Caco-2 (cell line): ENCODE data around the gene SNRPD1. TPM values are rescaled to one million over a fixed set of nuclear protein-coding genes. Genes with fewer than 3 reads are reported as not detected.

Experiments used
- BruUV-seq: library from RNA; stranded (reverse); fragments of 400-500 nt; replicated peaks from 2 replicates; lab custom pipeline; 2021; lab: Mats Ljungman, UMichigan
- CTCF ChIA-PET: fragments of 300-600 bp; sonication (Branson Sonifier 250); formaldehyde crosslinking; loops from one replicate; lab custom pipeline; 2022; ENCODE audit warnings: antibody characterized with exemption; lab: Charles Lee
- POLR2A ChIA-PET: fragments of 300-600 bp; sonication (Branson Sonifier 250); formaldehyde crosslinking; loops from one replicate; lab custom pipeline; 2022; ENCODE audit warnings: antibody characterized with exemption; lab: Charles Lee
- DNase-seq, 2 experiments: peaks; one replicate each; pipeline versions ENCODE4 v3.0.0 to v3.0.0-alpha.2; 2020 to 2022
- H3K27me3 ChIP-seq: replicated peaks from 2 replicates; pipeline ENCODE4 v1.6.0; 2011; ENCODE audit warnings: low read length; ENCODE audit not compliant: control insufficient read depth, insufficient read depth
- H3K36me3 ChIP-seq: 2 replicates; pipeline ENCODE4 v1.5.1; 2011; ENCODE audit warnings: low read length; ENCODE audit not compliant: control insufficient read depth, insufficient read depth
- H3K4me1 ChIP-seq: fragments of 250-450 bp; sonication (Bioruptor Pico); 2 replicates; pipeline ENCODE4 v1.5.1; 2020; ENCODE audit warnings: mild to moderate bottlenecking
- H3K4me3 ChIP-seq: 2 replicates; pipeline ENCODE4 v1.5.1; 2011; ENCODE audit warnings: low read depth, mild to moderate bottlenecking, control low read depth, low read length
- H3K9me3 ChIP-seq: fragments of 250-450 bp; sonication (Bioruptor Pico); 2 replicates; pipeline ENCODE4 v1.5.1; 2020; ENCODE audit warnings: mild to moderate bottlenecking, moderate library complexity
- H3K27ac Mint-ChIP-seq: one replicate; pipeline ENCODE4 v1.8.0; 2022; ENCODE audit warnings: mixed read lengths; ENCODE audit not compliant: unreplicated experiment
- H3K27me3 Mint-ChIP-seq: one replicate; pipeline ENCODE4 v1.8.0; 2022; ENCODE audit warnings: mixed read lengths; ENCODE audit not compliant: insufficient read depth, unreplicated experiment
- H3K36me3 Mint-ChIP-seq: one replicate; pipeline ENCODE4 v1.8.0; 2022; ENCODE audit warnings: mild to moderate bottlenecking, mixed read lengths; ENCODE audit not compliant: insufficient read depth, unreplicated experiment
- H3K4me1 Mint-ChIP-seq: one replicate; pipeline ENCODE4 v1.8.0; 2022; ENCODE audit warnings: low read depth, mixed read lengths; ENCODE audit not compliant: unreplicated experiment
- H3K4me3 Mint-ChIP-seq: one replicate; pipeline ENCODE4 v1.8.0; 2022; ENCODE audit warnings: mild to moderate bottlenecking, moderate library complexity, mixed read lengths; ENCODE audit not compliant: unreplicated experiment
- H3K9me3 Mint-ChIP-seq: one replicate; pipeline ENCODE4 v1.8.0; 2022; ENCODE audit warnings: mixed read lengths; ENCODE audit not compliant: unreplicated experiment
- CTCF ChIP-seq, 2 experiments: fragments of 200-600 bp in 1 of 2; IDR thresholded peaks; 1 replicate in 1 of 2; 2 replicates in 1 of 2; pipeline versions ENCODE4 v1.5.1 to v1.8.0; 2011 to 2022; ENCODE audit warnings: antibody characterized with exemption in 1 of 2, control low read depth in 1 of 2, inconsistent platforms in 1 of 2, low read depth in 1 of 2, low read length in 1 of 2, mild to moderate bottlenecking in 1 of 2, moderate library complexity in 1 of 2; ENCODE audit not compliant: insufficient read depth in 1 of 2, severe bottlenecking in 1 of 2, unreplicated experiment in 1 of 2
- intact Hi-C: fragments of 100-400 bp; cut with micrococcal nuclease; formaldehyde crosslinking; loops from one replicate; pipeline ENCODE4 v1.10.0; 2022; ENCODE audit not compliant: unreplicated experiment
- total RNA-seq: library from RNA; stranded (reverse); gene quantifications from 2 replicates; pipeline ENCODE4 v1.2.3, GENCODE V29; 2022

The SNRPD1 gene
- total RNA-seq, 1 experiment from 2014 or later = 134 TPM

- Histone ChIP-seq H3K4me3 (no peak overlapping the region), H3K9me3 (no peaks in the 10 kb centered on the region), H3K4me1 (no peaks in the 10 kb centered on the region), H3K36me3 (peaks cover 2% of the 10 kb centered on the region), H3K27me3 (no peaks in the 10 kb centered on the region)
- intact Hi-C loops = no loop called here
- no peaks in the 10 kb centered on the region for H3K4me1 Mint-ChIP-seq
- no peak overlapping the region for H3K27ac Mint-ChIP-seq
- H3K36me3 Mint-ChIP-seq = peaks cover 85% of the 10 kb centered on the region
- H3K4me3 Mint-ChIP-seq = no peak overlapping the region
- TF ChIP-seq CTCF (IDR thresholded peaks at IDR 0.05; ENCODE audit: insufficient read depth in 1 of 2, low read depth in 1 of 2, low read length in 1 of 2, severe bottlenecking in 1 of 2, unreplicated experiment in 1 of 2) = no peak
- DNase-seq = no peak
- no peaks in the 10 kb centered on the region for H3K9me3 Mint-ChIP-seq
- BruUV-seq = TSS peak; percentile 31
- POLR2A ChIA-PET = no interaction called here
- CTCF ChIA-PET = no interaction called here
- no peaks in the 10 kb centered on the region for H3K27me3 Mint-ChIP-seq
Observed at GRCh38 chr18:21629089-21629832, 17.1 kb downstream of the SNRPD1 start.

- H3K27me3 Mint-ChIP-seq = no peaks in the 10 kb centered on the region
- Histone ChIP-seq H3K4me1 (no peaks in the 10 kb centered on the region), H3K4me3 (no peak overlapping the region), H3K36me3 (peaks cover 2% of the 10 kb centered on the region), H3K27me3 (no peaks in the 10 kb centered on the region), H3K9me3 (no peaks in the 10 kb centered on the region)
- no peak for TF ChIP-seq CTCF (IDR thresholded peaks at IDR 0.05; ENCODE audit: insufficient read depth in 1 of 2, low read depth in 1 of 2, low read length in 1 of 2, severe bottlenecking in 1 of 2, unreplicated experiment in 1 of 2)
- no peaks in the 10 kb centered on the region for H3K9me3 Mint-ChIP-seq
- no peaks in the 10 kb centered on the region for H3K4me1 Mint-ChIP-seq
- intact Hi-C loops = loop anchor here (10.0 kb wide), 1 partner anchor 112 kb away; the partner anchor contains the start of gene MIB1
- POLR2A ChIA-PET = no interaction called here
- no peak overlapping the region for H3K4me3 Mint-ChIP-seq
- CTCF ChIA-PET = interaction anchor here (0.6 to 0.7 kb wide), 2 partner anchors 19 to 50 kb away, joined by 3 to 5 read pairs; no protein-coding TSS in a partner anchor
- no TSS peak for BruUV-seq
- H3K27ac Mint-ChIP-seq = no peak overlapping the region
- DNase-seq = no peak
- H3K36me3 Mint-ChIP-seq = peaks cover 84% of the 10 kb centered on the region
Observed at GRCh38 chr18:21632393-21632792, 20.3 kb downstream of the SNRPD1 start.

- CTCF ChIA-PET = no interaction called here
- DNase-seq = no peak
- no peaks in the 10 kb centered on the region for H3K27me3 ChIP-seq
Observed at GRCh38 chr18:21634588-21635199, 22.6 kb downstream of the SNRPD1 start.

More at GRCh38 chr18:21634588-21635199, 22.6 kb downstream of the SNRPD1 start:
- no peak overlapping the region for H3K4me3 Mint-ChIP-seq
- BruUV-seq = no TSS peak
- peaks cover 74% of the 10 kb centered on the region for H3K36me3 Mint-ChIP-seq
- Histone ChIP-seq H3K36me3 (no peaks in the 10 kb centered on the region; the same call in 1 of the 2 replicates), H3K9me3 (no peaks in the 10 kb centered on the region), H3K4me3 (no peak overlapping the region), H3K4me1 (peaks cover 12% of the 10 kb centered on the region)
- no peak for TF ChIP-seq CTCF (IDR thresholded peaks at IDR 0.05; ENCODE audit: insufficient read depth in 1 of 2, low read depth in 1 of 2, low read length in 1 of 2, severe bottlenecking in 1 of 2, unreplicated experiment in 1 of 2)
- H3K27me3 Mint-ChIP-seq = no peaks in the 10 kb centered on the region
- H3K27ac Mint-ChIP-seq = no peak overlapping the region
- POLR2A ChIA-PET = no interaction called here
- peaks cover 8% of the 10 kb centered on the region for H3K4me1 Mint-ChIP-seq
- intact Hi-C loops = loop anchor here (10.0 kb wide), 1 partner anchor 110 kb away; the partner anchor contains the start of gene MIB1
- H3K9me3 Mint-ChIP-seq = no peaks in the 10 kb centered on the region
